K562 (cell line): ENCODE measurements around the gene CLEC4F. TPM values are rescaled to one million over a fixed set of nuclear protein-coding genes. Genes with fewer than 3 reads are reported as not detected.

Experiments used
- ATAC-seq: fragments of 200-7000 bp; cut with Tn5 transposase; 3 replicates; pipeline ENCODE4 v1.9.1; 2020; ENCODE audit warnings: moderate library complexity
- BruUV-seq: library from RNA; stranded (reverse); fragments of 400-500 nt; replicated peaks from 2 replicates; lab custom pipeline; 2021; lab: Mats Ljungman, UMichigan
- CTCF ChIA-PET: fragments of 300-600 bp; formaldehyde crosslinking; extraction: SDS; loops from one replicate; lab custom pipeline; 2021; ENCODE audit warnings: low intra/inter-chr PET ratio; lab: Yijun Ruan, JAX
- POLR2A ChIA-PET: fragments of 300-600, 350-650 bp; sonication (Branson Sonifier 250); formaldehyde crosslinking; extraction: SDS; loops from one replicate; lab custom pipeline; 2021; ENCODE audit warnings: antibody characterized with exemption, inconsistent platforms; lab: Yijun Ruan, JAX
- DNase-seq, 4 experiments: peaks; one replicate each; pipeline versions ENCODE4 v3.0.0 to v3.0.0-alpha.2; 2011 to 2018; ENCODE audit warnings: low spot score in 3 of 4, mixed read lengths in 3 of 4; ENCODE audit errors: extremely low read depth in 1 of 4
- FAIRE-seq: peaks from 2 replicates; lab custom pipeline; 2011; peaks lifted over from hg19 to GRCh38; lab: Jason Lieb, UNC
- H2AFZ ChIP-seq: 2 replicates; pipeline ENCODE4 v1.6.0; 2011; ENCODE audit warnings: low read depth, low read length, control low read depth, inconsistent platforms
- H3K27ac ChIP-seq: fragments of 200-600 bp; 3 replicates; pipeline ENCODE4 v1.8.0; 2011; ENCODE audit warnings: low read depth, mild to moderate bottlenecking, control low read depth, inconsistent platforms, low read length, moderate library complexity, mixed read lengths; ENCODE audit errors: extremely low read depth
- H3K27me3 ChIP-seq, 2 experiments: fragments of 300-600 bp in 1 of 2; 2 replicates in 1 of 2; 3 replicates in 1 of 2; pipeline versions ENCODE4 v1.6.0 to v1.8.0; 2011; ENCODE audit warnings: inconsistent platforms in 2 of 2, low read length in 2 of 2, mild to moderate bottlenecking in 1 of 2, mixed read lengths in 1 of 2, moderate library complexity in 1 of 2; ENCODE audit not compliant: control insufficient read depth in 2 of 2, insufficient read depth in 2 of 2
- H3K36me3 ChIP-seq: fragments of 300-600 bp; 3 replicates; pipeline ENCODE4 v1.8.0; 2011; ENCODE audit warnings: mild to moderate bottlenecking, low read length, inconsistent platforms; ENCODE audit not compliant: control insufficient read depth, insufficient read depth
- H3K4me1 ChIP-seq, 2 experiments: fragments of 200-600 bp in 1 of 2; replicated peaks in 1 of 2; 2 replicates in 1 of 2; 3 replicates in 1 of 2; pipeline versions ENCODE4 v1.5.1 to v1.8.0; 2011; ENCODE audit warnings: inconsistent platforms in 2 of 2, low read length in 2 of 2, mild to moderate bottlenecking in 1 of 2, mixed read lengths in 1 of 2, moderate library complexity in 1 of 2; ENCODE audit not compliant: control insufficient read depth in 2 of 2, insufficient read depth in 2 of 2
- H3K4me2 ChIP-seq: 2 replicates; pipeline ENCODE4 v1.6.1; 2011; ENCODE audit warnings: low read length, control low read depth, inconsistent platforms, mixed read lengths; ENCODE audit not compliant: insufficient read depth
- H3K4me3 ChIP-seq: fragments of 200-600 bp; sonication (generic), shearing (Covaris generic); 2 replicates; pipeline ENCODE4 v1.5.1; 2016; ENCODE audit warnings: control low read depth, inconsistent platforms
- H3K79me2 ChIP-seq: fragments of 200-600 bp; 3 replicates; pipeline ENCODE4 v1.8.0; 2011; ENCODE audit warnings: low read length, inconsistent platforms; ENCODE audit not compliant: control insufficient read depth, insufficient read depth
- H3K9ac ChIP-seq, 2 experiments: 2 replicates each; pipeline versions ENCODE4 v1.6.0 to v1.6.1; 2011; ENCODE audit warnings: low read depth in 2 of 2, low read length in 2 of 2, control low read depth in 1 of 2, inconsistent platforms in 1 of 2, mild to moderate bottlenecking in 1 of 2, mixed read lengths in 1 of 2; ENCODE audit not compliant: insufficient read depth in 1 of 2
- H3K9me1 ChIP-seq: one replicate; pipeline ENCODE4 v1.6.0; 2011; ENCODE audit warnings: inconsistent platforms, mild to moderate bottlenecking, low read length, moderate library complexity; ENCODE audit not compliant: control insufficient read depth, insufficient read depth
- H3K9me3 ChIP-seq: replicated peaks from 2 replicates; pipeline ENCODE4 v1.5.1; 2011; ENCODE audit warnings: low read depth, low read length, inconsistent platforms; ENCODE audit not compliant: control insufficient read depth, insufficient read depth
- H4K20me1 ChIP-seq: replicated peaks from 2 replicates; pipeline ENCODE4 v1.6.1; 2011; ENCODE audit warnings: low read length, inconsistent platforms, mixed read lengths; ENCODE audit not compliant: control insufficient read depth, insufficient read depth
- ASH1L ChIP-seq: fragments of 450-650 bp; IDR thresholded peaks from 2 replicates; pipeline ENCODE4 v1.6.1; 2018; ENCODE audit warnings: borderline replicate concordance, mild to moderate bottlenecking, low read depth; ENCODE audit not compliant: partially characterized antibody
- CBX5 ChIP-seq: IDR thresholded peaks from 2 replicates; pipeline ENCODE4 v1.6.1; 2014; ENCODE audit warnings: low read depth, borderline replicate concordance
- EWSR1 ChIP-seq: fragments of 450-650 bp; IDR thresholded peaks from 2 replicates; pipeline ENCODE4 v1.6.1; 2018; ENCODE audit warnings: borderline replicate concordance, mild to moderate bottlenecking, low read depth, moderate library complexity; ENCODE audit not compliant: partially characterized antibody
- FIP1L1 ChIP-seq: fragments of 200-400 bp; formaldehyde crosslinking; IDR thresholded peaks from 2 replicates; pipeline ENCODE4 v1.6.1; 2018; ENCODE audit warnings: mild to moderate bottlenecking, low read depth, low read length; ENCODE audit not compliant: poor library complexity, severe bottlenecking
- NCOA6 ChIP-seq: fragments of 450-650 bp; IDR thresholded peaks from 2 replicates; pipeline ENCODE4 v1.6.1; 2017; ENCODE audit warnings: mild to moderate bottlenecking
- POLR3A ChIP-seq: IDR thresholded peaks from 2 replicates; pipeline ENCODE4 v1.6.1; 2011; ENCODE audit warnings: borderline replicate concordance, mild to moderate bottlenecking, moderate library complexity; ENCODE audit not compliant: insufficient read length, insufficient read depth; ENCODE audit errors: extremely low read depth
- SIN3B ChIP-seq: fragments of 450-650 bp; IDR thresholded peaks from 2 replicates; pipeline ENCODE4 v1.6.1; 2017; ENCODE audit warnings: low read depth, mild to moderate bottlenecking, moderate library complexity
- TBL1XR1 ChIP-seq, 2 experiments: IDR thresholded peaks; 2 replicates each; pipeline ENCODE4 v1.6.1; 2012; ENCODE audit warnings: improper control_type of control experiment in 2 of 2, low read length in 2 of 2, mild to moderate bottlenecking in 1 of 2
- ZNF239 ChIP-seq: fragments of 250-450 bp; sonication (Bioruptor Pico); IDR thresholded peaks from 2 replicates; pipeline ENCODE4 v1.4.0; 2020; ENCODE audit warnings: mild to moderate bottlenecking
- ZNF282 ChIP-seq: sonication (generic); formaldehyde crosslinking; IDR thresholded peaks from 2 replicates; pipeline ENCODE4 v1.8.1; 2023; ENCODE audit warnings: missing genetic modification reagents
- ZNF354B ChIP-seq: fragments of 250-450 bp; sonication (Bioruptor Pico); IDR thresholded peaks from 2 replicates; pipeline ENCODE4 v1.4.0; 2020
- ZNF76 ChIP-seq: fragments of 250-450 bp; sonication (Bioruptor Pico); IDR thresholded peaks from 2 replicates; pipeline ENCODE4 v1.4.0; 2020; ENCODE audit warnings: mild to moderate bottlenecking, moderate library complexity, borderline replicate concordance
- WGBS: fragments of 100-300 bp; shearing (Covaris generic); methylation state at CpG from one replicate; pipeline ENCODE4 v1.1.6; 2016; ENCODE audit warnings: low coverage, mixed read lengths; ENCODE audit not compliant: insufficient coverage; ENCODE audit errors: missing lambda C conversion rate; 5-methylcytosine and 5-hydroxymethylcytosine counted together
- in situ Hi-C: fragments of 300-500 bp; cut with MboI; formaldehyde crosslinking; loops from 4 replicates; pipeline ENCODE4 v1.15.0; 2018; ENCODE audit warnings: inconsistent platforms, mixed read lengths
- intact Hi-C: fragments of 100-400 bp; cut with micrococcal nuclease; formaldehyde crosslinking; loops from 2 replicates; pipeline ENCODE4 v1.14.2; 2022
- polyA plus RNA-seq, 8 experiments: library from polyadenylated mRNA; depleted of rRNA in 4 of 8; stranded (reverse) in 5 of 8; unstranded in 3 of 8; fragments of >200 nt; fragmentation: Nextera tagmentation in 2 of 8; fragmentation: Illumina TruSeq in 1 of 8; extraction: Ambion mirVana in 2 of 8; extraction: Trizol in 1 of 8; gene quantifications; 2 replicates each; pipeline versions ENCODE4 v1.2.1 to v1.2.3, GENCODE V29; 2011 to 2014; ENCODE audit warnings: inconsistent platforms in 1 of 8, missing spikeins in 1 of 8
- total RNA-seq, 7 experiments: library from RNA; depleted of rRNA in 6 of 7; stranded (reverse); fragments of >200 nt in 6 of 7; fragmentation: Illumina TruSeq in 2 of 7; extraction: Trizol in 2 of 7; gene quantifications; 2 replicates each; pipeline versions ENCODE4 v1.2.1 to v1.2.3, GENCODE V29; 2011 to 2021; ENCODE audit warnings: low replicate concordance in 1 of 7
- TF ChIP-seq, protein P1 (sequence below): IDR thresholded peaks from 2 replicates; pipeline ENCODE4 v1.6.1; 2014; ENCODE audit warnings: antibody characterized with exemption
- TF ChIP-seq, protein P2 (sequence below): sonication (generic); formaldehyde crosslinking; IDR thresholded peaks from 2 replicates; pipeline ENCODE4 v1.8.0; 2022; ENCODE audit warnings: missing genetic modification reagents, mild to moderate bottlenecking, moderate library complexity, borderline replicate concordance
- TF ChIP-seq, protein P3 (sequence below): fragments of 250-450 bp; sonication (Bioruptor Pico); IDR thresholded peaks from 2 replicates; pipeline ENCODE4 v1.4.0; 2020; ENCODE audit warnings: mild to moderate bottlenecking, moderate library complexity

Gene CLEC4F
- total and polyA plus RNA-seq, 9 of the 15 experiments (the other 6 are each of a cell fraction or from before 2014, with no cell fraction given): not detected

DNA sequence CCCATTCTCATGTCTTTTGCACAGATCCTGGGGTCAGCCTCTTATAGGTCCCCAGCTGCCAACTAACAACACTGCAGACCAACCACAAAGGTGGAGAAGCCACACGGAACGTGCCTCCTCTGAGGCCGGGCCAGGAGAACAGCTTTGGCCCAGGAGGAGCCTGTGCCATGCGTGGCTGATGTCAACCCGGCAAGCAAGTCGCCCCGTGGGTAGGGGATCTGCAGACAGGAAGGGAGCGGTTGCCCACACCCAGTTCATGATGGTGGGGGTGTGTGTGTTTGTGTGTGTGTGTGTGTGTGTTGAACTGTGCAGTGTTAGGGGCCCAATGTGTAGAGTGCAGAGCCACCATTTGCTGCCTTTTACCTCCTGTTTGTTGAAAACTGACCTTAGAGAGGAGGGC, 2.4 kb upstream of the CLEC4F start (continued):
- no peak for TF ChIP-seq NCOA6
- no peak for TF ChIP-seq ZNF239
- TF ChIP-seq EWSR1: no peak
- TF ChIP-seq POLR3A: no peak

DNA sequence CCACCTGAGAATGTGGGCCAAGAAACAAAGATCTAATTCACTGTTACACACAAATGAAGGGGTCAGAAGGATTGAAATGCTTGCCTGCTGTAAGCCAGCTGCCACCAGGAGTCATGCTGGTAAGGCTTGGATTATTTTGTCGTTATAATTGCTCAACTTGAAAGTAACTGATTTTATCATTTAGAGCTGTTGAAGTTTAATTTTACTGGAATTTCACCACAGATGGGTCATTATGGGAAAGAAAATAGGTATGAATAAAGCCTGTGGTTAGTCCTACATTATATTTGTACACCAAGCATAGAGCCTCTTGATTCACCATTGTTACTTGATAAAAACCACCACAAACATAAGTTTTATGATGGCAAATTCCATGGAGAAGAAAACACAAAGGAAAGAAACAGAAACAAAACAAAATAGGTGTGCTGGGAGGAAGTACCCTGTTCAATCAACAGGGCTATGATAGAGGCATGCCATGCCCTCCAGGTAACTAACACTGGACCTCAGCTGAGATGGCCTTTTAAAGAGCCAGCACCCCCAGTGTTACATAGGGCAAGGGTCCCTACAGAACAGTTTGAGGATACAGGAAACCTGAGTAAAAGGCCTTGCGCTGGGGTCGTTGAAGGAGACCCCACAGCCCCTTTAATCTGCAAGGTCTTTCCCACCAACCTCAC, 3.0 kb downstream of the CLEC4F start:
- intact Hi-C loops: no loop called here
- FAIRE-seq: no peak
- Histone ChIP-seq H3K4me3 (no peak overlapping the region), H3K79me2 (no peaks in the 10 kb centered on the region), H3K4me1 (no peaks in the 10 kb centered on the region), H3K9ac (no peak overlapping the region), H3K27ac (no peak overlapping the region), H3K36me3 (no peaks in the 10 kb centered on the region), H3K9me3 (no peaks in the 10 kb centered on the region), H4K20me1 (no peaks in the 10 kb centered on the region), H3K9me1 (no peaks in the 10 kb centered on the region), H2AFZ (no peak overlapping the region), H3K4me2 (no peak overlapping the region), H3K27me3 (peaks cover 39 to 61% of the 10 kb centered on the region in 2 experiments)
- in situ Hi-C loops: no loop called here
- no peak for DNase-seq
- no peak for ATAC-seq
- ChIA-PET POLR2A (interaction anchor here (0.7 to 1.5 kb wide), 2 partner anchors 9 to 38 kb away, joined by 3 to 4 read pairs; no protein-coding TSS in a partner anchor), CTCF (no interaction called here)
- TF ChIP-seq, protein P1, sequence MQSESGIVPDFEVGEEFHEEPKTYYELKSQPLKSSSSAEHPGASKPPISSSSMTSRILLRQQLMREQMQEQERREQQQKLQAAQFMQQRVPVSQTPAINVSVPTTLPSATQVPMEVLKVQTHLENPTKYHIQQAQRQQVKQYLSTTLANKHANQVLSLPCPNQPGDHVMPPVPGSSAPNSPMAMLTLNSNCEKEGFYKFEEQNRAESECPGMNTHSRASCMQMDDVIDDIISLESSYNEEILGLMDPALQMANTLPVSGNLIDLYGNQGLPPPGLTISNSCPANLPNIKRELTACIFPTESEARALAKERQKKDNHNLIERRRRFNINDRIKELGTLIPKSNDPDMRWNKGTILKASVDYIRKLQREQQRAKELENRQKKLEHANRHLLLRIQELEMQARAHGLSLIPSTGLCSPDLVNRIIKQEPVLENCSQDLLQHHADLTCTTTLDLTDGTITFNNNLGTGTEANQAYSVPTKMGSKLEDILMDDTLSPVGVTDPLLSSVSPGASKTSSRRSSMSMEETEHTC: no peak
- TF ChIP-seq CBX5 (no peak), ZNF76 (CRISPR knock-in tag) (no peak), SIN3B (no peak), ZNF282 (CRISPR knock-in tag) (no peak), TBL1XR1 (IDR thresholded peaks at IDR 0.05; ENCODE audit: low read length in 2 of 2) (no peak), ZNF354B (CRISPR knock-in tag) (no peak), FIP1L1 (no peak), ASH1L (no peak)
- TF ChIP-seq, protein P2, sequence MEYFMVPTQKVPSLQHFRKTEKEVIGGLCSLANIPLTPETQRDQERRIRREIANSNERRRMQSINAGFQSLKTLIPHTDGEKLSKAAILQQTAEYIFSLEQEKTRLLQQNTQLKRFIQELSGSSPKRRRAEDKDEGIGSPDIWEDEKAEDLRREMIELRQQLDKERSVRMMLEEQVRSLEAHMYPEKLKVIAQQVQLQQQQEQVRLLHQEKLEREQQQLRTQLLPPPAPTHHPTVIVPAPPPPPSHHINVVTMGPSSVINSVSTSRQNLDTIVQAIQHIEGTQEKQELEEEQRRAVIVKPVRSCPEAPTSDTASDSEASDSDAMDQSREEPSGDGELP (CRISPR knock-in tag): no peak
- TF ChIP-seq, protein P3, sequence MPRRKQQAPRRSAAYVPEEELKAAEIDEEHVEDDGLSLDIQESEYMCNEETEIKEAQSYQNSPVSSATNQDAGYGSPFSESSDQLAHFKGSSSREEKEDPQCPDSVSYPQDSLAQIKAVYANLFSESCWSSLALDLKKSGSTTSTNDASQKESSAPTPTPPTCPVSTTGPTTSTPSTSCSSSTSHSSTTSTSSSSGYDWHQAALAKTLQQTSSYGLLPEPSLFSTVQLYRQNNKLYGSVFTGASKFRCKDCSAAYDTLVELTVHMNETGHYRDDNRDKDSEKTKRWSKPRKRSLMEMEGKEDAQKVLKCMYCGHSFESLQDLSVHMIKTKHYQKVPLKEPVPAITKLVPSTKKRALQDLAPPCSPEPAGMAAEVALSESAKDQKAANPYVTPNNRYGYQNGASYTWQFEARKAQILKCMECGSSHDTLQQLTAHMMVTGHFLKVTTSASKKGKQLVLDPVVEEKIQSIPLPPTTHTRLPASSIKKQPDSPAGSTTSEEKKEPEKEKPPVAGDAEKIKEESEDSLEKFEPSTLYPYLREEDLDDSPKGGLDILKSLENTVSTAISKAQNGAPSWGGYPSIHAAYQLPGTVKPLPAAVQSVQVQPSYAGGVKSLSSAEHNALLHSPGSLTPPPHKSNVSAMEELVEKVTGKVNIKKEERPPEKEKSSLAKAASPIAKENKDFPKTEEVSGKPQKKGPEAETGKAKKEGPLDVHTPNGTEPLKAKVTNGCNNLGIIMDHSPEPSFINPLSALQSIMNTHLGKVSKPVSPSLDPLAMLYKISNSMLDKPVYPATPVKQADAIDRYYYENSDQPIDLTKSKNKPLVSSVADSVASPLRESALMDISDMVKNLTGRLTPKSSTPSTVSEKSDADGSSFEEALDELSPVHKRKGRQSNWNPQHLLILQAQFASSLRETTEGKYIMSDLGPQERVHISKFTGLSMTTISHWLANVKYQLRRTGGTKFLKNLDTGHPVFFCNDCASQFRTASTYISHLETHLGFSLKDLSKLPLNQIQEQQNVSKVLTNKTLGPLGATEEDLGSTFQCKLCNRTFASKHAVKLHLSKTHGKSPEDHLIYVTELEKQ: no peak
- WGBS: 0% methylated on average over 3 of the region's 3 CpGs
- BruUV-seq: no TSS peak
